Hepatic stellate cell (primary cell): ENCODE results near the gene CTR9.

Experiments used
- DNase-seq: peaks from one replicate; pipeline ENCODE4 v3.0.0; 2011; ENCODE audit warnings: low spot score

CTR9 gene

DNA sequence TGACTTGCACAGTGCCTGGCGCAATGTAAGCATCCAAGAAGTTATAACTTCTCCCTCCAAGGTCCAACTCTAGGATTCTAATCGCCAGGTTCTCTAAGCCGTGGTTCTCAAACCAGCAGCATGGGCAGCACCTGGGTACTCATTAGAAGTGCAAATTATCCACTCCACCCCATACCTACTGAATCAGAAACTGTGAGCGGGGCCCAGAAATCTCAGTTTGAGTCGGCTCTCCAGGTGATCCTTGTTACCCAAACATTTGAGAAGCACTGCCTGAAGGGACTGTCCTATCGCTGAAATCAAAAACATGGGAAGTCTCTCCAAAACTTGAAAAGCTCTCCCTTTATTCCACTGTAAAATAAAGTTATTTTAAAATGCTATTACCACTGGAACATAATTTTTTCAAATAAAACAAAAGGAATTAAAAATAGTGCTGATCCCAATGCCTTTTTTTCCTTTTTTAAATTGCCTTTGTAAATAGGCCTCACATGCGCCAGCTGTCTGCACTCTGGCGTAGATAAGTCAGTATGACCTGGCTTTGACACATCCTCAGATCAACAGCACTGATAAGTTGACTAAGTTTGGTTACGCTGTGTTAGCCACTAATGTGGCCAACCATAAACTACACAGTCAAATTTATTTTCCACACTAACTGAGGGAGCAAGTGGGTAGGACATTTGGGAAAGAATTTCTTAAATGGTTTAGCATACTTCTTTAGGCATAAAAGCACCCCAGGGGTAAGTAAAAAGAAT is 8.4 kb upstream of the CTR9 start:
- DNase-seq, result peak; percentile 34

DNA sequence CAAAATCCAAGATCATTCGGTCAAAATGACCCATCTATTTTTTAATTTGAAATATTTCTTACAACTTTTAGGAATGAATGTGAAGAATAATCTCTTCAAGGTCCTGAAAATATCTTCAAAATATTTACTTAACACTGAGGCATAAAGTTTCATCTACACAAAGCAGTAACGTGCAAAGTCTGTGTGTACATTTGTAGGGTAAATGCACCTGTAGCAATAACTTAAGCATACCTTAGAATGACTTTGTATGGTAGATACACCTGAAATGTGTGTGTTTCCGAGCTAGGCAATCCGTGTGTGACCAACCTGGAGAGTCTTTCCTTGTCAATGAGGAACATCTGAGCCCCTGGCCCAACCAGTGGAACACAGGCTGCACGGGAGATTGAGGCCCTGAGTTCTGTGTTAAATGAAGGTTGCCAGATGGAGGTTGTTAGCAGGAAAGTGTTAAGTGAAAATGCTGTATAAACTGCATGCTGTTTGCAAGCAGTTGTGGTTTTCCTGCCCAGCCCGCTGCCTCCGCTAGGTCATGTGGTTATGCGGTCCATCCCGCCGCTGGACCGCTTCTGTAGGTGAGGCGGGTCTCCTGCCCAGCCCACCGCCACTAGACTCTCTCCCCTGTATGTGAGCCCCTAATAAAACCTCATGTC is 7.6 kb upstream of the CTR9 start:
- no peak for DNase-seq

DNA sequence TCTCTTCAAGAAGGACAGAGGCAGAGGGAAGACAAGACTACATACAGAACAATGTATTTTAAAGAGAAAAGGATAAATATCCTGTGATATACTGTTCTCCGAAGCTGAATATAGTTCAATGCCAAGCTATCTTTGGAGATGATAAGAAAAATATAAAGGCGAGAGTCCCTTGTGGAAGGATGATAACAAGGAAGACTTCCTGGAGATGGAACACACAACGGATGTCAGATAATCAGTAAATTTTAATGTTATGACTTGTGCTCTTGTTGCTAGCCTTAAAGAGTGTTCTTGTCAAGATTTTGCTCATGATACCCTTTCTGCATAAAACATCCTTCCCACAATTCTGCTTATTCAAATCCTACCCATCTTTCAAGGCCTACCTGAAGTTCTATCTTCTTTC is 6.8 kb upstream of the CTR9 start:
- no peak for DNase-seq

DNA sequence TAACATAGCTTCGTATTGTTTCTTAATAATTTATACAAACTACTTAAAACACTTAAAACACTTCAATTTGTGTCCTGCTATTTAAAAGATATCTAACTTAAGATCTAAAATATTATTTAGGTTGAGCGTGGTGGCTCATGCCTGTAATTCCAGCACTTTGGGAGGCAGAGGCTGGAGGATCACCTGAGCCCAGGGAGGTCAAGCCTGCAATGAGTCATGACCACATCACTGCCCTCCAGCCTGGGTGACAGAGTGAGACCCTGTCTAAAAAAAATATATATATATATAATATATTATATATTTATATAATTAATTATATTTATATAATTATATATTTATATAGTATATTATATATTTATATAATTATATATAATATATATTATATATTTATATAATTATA is 4.2 kb upstream of the CTR9 start:
- DNase-seq, result no peak

DNA sequence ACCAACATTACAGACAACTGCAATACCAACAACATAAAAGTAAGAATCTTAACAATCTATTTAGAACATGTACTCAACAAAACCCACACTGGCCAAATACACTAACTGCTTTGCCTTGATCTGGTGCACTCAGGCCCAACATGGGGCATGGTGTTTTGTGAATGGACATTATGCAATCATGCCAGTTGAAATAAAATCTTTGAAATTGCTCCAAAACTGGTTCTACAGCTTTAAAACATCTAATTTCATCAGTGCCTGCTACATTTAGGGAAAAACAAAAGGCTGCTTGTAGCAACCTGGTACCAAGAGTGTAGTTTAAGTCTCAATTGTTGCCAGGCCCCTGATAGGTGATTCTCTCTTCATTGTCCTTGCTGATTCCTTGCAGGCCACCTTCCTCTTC is 3.3 kb upstream of the CTR9 start:
- DNase-seq, result no peak

DNA sequence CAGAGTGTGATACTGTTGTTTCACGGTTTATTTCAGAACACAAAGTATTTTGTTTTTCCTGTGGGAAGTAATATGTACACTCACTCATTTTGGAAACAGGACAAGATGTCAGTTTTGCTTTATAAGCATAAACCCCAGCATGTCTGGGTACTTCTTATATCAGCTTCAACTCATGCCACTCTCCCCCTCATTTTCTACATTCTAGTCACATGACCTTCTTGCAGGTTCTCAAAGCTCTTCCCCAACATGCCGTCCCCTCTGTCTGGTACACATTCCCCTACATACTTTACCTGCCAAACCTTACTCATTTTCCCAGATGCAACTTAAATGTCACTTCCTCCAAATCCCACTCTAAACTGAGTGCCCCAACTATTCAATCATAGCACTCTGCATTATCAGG is 1.6 kb upstream of the CTR9 start:
- DNase-seq, result no peak

DNA sequence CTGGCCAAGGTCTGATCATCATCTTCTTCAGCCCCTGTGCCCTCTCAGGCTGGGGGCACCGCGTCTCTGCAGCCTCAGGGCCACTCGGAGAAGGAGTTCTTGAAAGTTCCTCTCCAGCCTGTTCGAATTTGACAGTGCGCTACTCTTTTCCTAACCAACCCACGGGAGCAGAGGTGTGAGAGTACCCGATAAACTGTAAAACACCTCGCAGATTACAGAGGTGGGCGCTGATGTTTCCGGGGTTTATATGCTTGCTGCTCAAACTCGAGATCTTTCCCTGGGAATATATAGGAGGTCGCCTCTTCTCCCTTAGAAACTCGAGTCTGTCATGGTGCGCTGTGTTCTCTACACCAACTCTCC is 515 bp downstream of the CTR9 start:
- DNase-seq, result no peak

DNA sequence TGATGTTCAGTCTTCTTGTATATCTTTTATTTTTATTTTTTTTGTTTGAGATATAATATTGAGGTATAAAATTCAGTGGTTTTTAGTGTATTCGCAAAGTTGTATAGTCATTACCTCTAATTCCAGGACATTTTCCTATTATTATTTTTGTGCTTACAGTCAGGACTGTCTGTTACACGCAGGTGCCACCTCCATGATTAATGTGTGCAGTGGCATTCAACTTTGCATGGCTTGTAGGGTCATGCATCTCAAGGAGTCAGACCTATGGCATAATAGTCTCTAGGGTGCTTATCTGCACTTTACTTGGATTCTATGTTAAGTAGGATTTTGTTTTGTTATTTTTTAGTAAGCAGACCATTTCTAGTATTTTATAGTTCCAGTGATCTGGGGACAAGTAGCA is 1.0 kb downstream of the CTR9 start:
- no peak for DNase-seq

DNA sequence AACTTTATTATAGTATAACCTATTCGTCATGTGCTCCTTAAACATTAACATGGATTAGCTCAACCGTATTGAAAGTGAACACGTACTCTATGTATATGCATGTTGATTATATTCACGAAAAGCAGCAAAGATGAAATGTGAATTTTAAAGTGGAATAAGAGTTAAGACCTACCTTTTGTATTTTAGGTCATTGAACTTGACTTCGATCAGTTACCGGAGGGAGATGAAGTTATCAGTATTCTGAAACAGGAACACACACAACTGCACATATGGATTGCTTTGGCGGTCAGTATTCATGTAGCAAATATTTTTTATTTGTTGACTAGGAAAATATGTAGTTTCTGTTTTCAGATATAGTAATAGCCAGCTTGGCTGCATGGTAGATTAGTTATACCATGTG is 1.4 kb downstream of the CTR9 start:
- DNase-seq, result no peak

DNA sequence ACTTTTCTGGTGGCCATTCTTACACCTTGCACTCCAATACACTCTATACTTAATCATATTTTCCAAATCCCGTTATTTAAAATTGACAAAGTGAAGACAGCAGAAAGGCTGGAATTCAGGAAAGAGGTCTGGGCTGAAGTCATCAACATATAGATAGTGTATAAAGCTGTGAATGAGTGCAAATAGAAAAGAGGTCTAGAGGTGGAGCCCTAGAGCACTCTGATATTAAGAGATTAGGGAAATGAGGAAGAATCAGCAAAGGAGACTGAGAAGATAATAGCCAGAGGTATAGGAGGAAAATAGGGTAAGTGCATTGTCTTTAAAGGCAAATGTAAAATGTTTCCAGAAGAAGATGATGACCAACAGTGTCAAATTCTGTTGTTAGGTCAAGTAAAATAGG is 7.9 kb downstream of the CTR9 start:
- DNase-seq, result no peak

DNA sequence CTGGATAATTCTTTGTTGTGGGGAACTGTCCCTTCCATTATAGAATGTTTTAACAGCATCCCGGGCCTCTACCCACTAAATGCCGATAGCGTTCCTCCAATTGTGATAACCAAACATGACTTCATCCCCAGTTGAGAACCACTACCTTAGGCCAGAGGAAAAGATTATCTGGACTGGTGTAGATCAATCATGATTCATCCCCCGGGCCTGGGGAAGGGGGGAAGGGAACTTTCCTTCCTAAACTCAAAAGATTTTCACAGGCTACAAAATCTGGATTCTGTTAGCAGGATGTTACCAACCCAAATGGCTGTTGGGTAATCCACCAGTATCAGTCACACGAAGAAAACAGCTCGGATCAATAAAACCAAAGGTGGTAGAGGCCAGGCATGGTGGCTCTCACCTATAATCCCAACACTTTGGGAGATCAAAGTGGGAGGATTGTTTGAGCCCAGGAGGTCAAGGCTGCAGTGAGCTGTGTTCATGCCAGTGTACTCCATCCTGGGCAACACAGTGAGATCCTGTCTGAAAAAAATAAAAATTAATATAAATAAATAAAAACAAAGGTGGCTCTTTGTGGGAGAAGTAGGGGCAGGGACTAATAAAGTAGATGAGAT is 10.1 kb downstream of the CTR9 start:
- DNase-seq, result no peak

DNA sequence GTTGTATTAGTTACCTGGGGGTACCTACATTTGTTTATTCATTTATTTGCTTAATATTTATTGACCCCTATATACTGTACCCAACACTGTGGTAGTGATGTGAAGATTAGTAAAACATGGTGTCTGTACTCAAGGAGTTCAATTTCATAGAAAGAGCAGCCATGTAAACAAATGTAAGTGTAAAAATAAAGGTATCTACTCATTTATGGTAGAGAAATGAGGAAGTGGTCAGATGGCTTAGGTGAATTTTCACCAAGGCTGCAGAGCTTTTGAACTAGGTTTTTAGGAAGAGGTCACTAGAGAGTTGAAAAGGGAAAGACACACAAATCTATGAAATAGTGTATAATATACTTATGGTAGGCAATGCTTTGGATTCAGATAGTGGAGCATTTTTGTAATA is 11.1 kb downstream of the CTR9 start:
- no peak for DNase-seq

DNA sequence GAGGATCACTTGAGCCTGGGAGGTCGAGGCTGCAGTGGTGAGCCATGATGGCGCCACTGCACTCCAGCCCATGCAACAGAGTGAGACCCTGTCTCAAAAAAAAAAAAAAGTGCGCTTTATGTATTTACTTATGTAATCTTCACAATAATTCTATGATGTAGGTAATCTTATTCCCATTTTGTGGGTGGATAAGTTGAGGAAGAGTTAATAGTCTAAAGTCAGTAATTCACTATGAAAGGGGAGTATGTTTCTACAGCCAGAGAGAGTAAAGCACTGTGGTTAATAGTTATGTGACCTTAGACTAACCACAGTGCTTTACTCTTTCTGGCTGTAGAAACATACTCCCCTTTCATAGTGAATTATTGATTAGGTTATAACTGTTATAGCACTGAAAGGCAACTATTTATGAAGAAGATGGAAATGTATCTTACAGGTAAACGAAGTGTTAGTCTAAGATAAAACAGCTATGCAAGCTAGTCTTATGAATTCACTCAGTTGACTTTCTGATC is 11.9 kb downstream of the CTR9 start:
- no peak for DNase-seq

DNA sequence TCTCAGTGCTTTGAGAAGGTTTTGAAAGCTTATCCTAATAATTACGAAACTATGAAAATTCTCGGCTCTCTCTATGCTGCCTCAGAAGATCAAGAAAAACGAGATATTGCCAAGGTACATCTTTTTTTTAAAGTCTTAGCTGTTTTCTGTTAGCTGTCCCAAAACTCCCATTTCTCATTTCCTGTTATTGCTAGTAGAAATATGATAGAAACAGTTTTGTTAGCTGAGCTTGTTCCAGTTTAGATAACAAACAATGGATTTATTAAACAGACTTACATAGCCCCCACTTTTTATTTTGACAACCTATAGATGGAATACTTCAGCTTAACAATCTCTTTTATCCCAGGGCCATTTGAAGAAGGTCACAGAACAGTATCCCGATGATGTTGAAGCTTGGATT is 12.7 kb downstream of the CTR9 start:
- no peak for DNase-seq

DNA sequence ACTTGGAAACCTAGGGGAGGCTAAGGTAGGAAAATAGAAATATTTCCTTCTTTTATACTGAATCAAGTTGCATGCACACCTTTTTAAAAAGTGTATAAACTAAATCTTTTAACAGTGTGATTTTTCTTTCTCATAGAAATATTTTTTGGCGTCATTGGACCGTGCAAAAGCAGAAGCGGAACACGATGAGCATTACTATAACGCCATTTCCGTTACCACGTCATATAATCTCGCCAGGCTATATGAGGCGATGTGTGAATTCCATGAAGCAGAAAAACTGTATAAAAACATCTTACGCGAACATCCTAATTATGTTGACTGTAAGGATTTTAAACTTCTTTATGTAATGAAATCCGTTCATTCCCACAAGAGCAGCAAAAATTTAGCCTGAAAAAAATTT is 13.4 kb downstream of the CTR9 start:
- no peak for DNase-seq

DNA sequence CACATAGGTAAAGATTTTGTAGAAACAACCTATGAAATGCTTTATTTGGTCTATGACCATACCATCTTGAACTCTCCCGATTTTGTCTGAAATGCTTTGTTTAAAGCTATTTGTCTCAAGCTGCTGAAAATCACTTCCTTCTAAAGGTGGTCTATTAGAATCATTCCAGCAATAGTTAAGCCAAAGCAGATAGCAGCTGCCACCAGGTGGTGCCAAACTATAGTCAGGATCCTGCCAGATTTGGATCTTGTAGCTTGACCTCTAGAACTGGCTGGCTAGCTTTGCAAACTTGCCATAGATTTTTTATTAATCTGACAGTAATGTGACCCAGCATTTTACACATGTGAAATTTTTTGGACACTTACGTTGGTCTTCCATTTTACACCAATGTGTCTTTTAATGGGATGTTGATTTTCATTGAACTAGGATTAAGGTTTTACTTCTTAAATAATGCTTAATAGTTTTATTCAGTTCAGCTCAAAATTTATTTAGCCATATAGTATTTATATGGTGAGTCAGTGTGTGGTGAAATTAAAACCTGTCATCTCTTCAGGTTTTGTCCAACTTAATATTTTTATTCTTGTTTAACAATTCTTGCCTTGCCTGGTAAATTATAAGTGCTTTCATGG is 19.7 kb downstream of the CTR9 start:
- no peak for DNase-seq

DNA sequence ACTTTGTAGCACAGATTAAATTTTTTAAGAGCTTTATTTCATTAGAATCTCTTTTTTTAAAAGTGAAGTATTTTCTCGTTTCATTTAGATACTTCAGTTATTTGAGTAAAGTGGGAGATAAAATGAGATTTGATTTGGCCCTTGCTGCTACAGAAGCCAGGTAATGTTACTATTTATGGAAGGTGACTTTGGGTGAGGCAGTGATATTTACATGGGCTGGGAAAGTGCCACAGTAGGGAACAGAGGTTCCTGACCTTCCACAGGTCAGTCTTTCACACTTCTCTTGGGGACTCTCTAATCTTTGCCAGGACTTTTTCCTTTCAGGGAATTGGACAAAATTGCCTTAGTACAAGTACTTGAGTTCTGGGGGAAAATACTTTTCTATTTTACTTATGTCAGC is 20.4 kb downstream of the CTR9 start:
- DNase-seq, result no peak

DNA sequence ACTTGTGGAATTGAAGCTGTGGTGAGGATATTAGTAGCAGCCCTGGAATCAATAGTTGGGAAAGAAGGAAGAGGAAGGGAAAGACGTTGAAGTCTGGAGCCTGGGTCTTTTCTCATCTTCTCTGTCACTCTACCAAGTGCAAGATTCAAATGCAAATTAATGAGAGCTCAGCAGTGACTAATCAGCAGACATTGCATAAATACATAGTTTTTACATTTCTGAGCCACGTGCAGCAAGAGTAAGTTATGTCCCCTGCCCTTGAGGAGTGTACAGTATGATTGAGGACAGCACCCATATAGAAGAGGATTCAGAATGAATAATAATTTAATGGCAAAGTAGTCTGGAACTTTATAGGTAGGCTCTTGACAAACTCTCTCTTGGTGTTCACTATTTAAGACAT is 23.8 kb downstream of the CTR9 start:
- no peak for DNase-seq

DNA sequence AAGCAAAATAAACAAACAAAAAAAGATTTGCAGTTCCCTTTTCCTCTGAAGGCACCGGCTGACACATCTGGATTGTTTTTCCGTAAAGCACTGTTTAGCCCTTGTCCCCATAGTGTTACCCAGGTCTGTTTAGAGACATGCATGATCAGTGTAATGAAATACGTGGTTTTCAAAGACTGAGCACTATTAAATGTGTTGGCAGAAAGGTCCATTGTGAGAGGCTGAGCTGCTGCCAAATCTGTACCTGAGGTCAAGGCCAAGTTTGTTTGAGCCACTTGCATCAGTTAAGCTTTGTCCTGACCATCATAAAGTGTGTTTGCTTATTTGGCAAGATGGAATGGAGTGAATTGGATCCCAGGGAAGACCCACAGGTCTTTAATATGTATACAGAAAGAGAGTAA is 26.3 kb downstream of the CTR9 start:
- no peak for DNase-seq

DNA sequence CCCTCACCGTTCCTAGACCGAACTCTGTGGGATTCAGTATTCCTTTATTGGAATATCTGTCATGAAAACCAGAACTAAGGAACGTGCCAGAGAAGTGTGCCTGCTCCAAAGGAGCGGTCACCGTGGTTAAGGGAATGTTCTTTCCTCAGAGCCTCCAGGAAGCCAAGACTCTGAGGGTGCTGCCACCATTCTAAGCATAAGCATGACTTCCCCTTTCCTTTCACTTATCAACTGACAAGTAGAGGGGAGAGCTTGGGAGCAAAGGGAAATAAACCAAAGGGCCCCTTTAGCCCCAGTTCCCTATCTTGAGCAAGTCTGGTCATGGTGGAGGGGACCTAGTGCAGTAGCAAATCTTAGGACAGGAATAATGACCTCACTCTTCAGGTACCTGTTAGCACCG is 26.8 kb downstream of the CTR9 start:
- DNase-seq, result no peak

DNA sequence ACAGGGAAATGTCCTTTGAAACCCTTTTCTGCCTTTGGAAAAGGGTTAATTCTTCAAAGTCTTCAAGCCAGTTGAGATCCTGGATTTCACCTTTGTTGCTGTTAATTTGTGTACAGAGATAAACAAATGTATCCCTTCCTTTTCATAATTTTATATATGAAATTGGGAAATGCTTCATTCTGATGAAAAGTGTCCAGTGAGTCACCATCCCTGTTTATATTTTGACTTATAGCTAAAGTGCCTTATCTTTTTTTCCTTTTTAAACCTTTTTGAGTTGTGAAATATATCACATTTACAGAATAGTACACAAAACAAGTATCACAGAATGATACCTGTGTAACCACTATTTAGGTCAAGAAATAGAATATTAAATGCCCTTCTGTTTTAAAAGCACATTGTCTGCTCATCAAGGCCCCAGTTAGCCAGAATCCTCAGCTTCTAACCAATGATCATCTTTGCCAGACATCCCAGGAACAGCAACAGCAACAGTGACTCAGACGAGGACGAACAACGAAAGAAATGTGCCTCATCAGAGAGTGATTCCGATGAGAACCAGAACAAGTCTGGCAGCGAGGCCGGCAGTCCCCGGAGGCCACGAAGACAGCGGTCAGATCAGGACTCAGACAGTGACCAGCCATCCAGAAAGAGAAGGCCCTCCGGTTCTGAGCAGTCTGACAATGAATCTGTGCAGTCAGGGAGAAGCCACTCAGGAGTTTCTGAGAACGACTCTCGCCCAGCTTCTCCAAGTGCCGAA is 27.3 kb downstream of the CTR9 start:
- DNase-seq, result peak; percentile 91

DNA sequence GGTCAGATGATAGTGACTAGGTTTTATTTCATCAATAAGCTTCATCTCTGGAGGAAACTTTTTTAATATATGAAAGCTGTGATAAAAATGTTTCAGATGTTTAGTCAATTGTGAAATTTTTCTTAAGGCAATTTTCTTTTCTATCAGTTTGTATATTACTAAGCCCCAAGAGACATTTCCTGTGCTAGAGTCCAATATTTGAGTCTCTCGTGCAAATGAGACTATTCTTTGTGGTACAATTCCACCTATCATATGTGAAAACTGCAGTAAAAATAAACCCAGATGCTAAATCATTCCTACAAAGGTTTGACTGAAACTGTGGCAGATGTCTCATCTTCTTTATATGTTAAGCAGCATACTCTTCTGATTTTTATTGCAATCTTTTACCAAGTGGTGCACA is 28.0 kb downstream of the CTR9 start:
- no peak for DNase-seq
